ENCODE data around the gene PLA2G4A. TPM values are rescaled to one million over a fixed set of nuclear protein-coding genes. Genes with fewer than 3 reads are reported as not detected.

PLA2G4A gene
- total RNA-seq, 3 donors from 2014 or later: 5.3 to 26.8 (median 6.9) TPM

- Histone ChIP-seq H3K4me1 (ENCODE audit: low read depth) (no peaks in the 10 kb centered on the region), H3K4me3 (no peak overlapping the region), H3K36me3 (ENCODE audit: low read depth) (no peaks in the 10 kb centered on the region), H3K9me3 (no peaks in the 10 kb centered on the region)
- intact Hi-C loops (cut with DNase I, micrococcal nuclease): no loop called here
- TF ChIP-seq, protein P1, sequence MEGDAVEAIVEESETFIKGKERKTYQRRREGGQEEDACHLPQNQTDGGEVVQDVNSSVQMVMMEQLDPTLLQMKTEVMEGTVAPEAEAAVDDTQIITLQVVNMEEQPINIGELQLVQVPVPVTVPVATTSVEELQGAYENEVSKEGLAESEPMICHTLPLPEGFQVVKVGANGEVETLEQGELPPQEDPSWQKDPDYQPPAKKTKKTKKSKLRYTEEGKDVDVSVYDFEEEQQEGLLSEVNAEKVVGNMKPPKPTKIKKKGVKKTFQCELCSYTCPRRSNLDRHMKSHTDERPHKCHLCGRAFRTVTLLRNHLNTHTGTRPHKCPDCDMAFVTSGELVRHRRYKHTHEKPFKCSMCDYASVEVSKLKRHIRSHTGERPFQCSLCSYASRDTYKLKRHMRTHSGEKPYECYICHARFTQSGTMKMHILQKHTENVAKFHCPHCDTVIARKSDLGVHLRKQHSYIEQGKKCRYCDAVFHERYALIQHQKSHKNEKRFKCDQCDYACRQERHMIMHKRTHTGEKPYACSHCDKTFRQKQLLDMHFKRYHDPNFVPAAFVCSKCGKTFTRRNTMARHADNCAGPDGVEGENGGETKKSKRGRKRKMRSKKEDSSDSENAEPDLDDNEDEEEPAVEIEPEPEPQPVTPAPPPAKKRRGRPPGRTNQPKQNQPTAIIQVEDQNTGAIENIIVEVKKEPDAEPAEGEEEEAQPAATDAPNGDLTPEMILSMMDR (IDR thresholded peaks at IDR 0.05): no peak
- ATAC-seq (no peak), DNase-seq (no peak)
Measured at GRCh38 chr1:186785503-186785902, 43.2 kb upstream of the PLA2G4A start.

GRCh38 chr1:186790101-186790500 lies 38.6 kb upstream of the PLA2G4A start:
- intact Hi-C loops (cut with DNase I, micrococcal nuclease): no loop called here

GRCh38 chr1:186792870-186793581 lies 35.7 kb upstream of the PLA2G4A start:
- DNase-seq (no peak), ATAC-seq (no peak)
- TF ChIP-seq, protein P1 (IDR thresholded peaks at IDR 0.05): no peak
- no peaks in the 10 kb centered on the region for H3K36me3 ChIP-seq (ENCODE audit: low read depth)
- no peaks in the 10 kb centered on the region for H3K4me1 ChIP-seq (ENCODE audit: low read depth)
- intact Hi-C loops (cut with DNase I, micrococcal nuclease): no loop called here
- no peaks in the 10 kb centered on the region for H3K9me3 ChIP-seq
- no peak overlapping the region for H3K4me3 ChIP-seq

More at GRCh38 chr1:186790101-186790500, 38.6 kb upstream of the PLA2G4A start:
- ATAC-seq (no peak), DNase-seq (no peak)
- Histone ChIP-seq H3K36me3 (ENCODE audit: low read depth) (no peaks in the 10 kb centered on the region), H3K9me3 (no peaks in the 10 kb centered on the region), H3K4me3 (no peak overlapping the region), H3K4me1 (ENCODE audit: low read depth) (no peaks in the 10 kb centered on the region)
- TF ChIP-seq, protein P1 (IDR thresholded peaks at IDR 0.05): no peak

DNA sequence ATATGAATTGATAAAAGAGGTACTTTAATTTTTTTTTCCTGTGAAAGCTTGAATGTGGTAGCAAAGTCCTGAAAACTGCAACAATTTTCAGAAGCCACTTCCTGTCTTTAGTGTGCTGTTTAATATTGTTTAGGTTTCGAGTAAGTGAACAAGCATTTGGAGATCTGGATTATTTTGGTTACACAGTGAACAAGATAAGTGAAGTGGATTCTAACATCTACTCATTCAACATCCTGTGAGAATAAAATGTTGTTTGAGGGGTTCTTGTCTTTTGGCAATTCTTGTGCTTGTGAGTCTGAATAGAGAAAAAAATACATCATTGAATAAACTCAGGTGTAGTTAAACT lies 35.2 kb upstream of the PLA2G4A start:
- TF ChIP-seq, protein P1 (IDR thresholded peaks at IDR 0.05): no peak
- no peaks in the 10 kb centered on the region for H3K9me3 ChIP-seq
- H3K4me3 ChIP-seq: no peak overlapping the region
- H3K4me1 ChIP-seq (ENCODE audit: low read depth): no peaks in the 10 kb centered on the region
- no peaks in the 10 kb centered on the region for H3K36me3 ChIP-seq (ENCODE audit: low read depth)
- ATAC-seq: no peak
- DNase-seq: no peak
- intact Hi-C loops (cut with DNase I, micrococcal nuclease): no loop called here

- H3K4me3 ChIP-seq: no peak overlapping the region
- no peaks in the 10 kb centered on the region for H3K36me3 ChIP-seq (ENCODE audit: low read depth)
- H3K4me1 ChIP-seq (ENCODE audit: low read depth): no peaks in the 10 kb centered on the region
- DNase-seq: no peak
- ATAC-seq: no peak
- intact Hi-C loops (cut with DNase I, micrococcal nuclease): no loop called here
- TF ChIP-seq, protein P1 (IDR thresholded peaks at IDR 0.05): no peak
- no peaks in the 10 kb centered on the region for H3K9me3 ChIP-seq
Measured at GRCh38 chr1:186798960-186799688, 29.6 kb upstream of the PLA2G4A start.

All from mucosa of descending colon (tissue), 3 donors.